Measurements from ENCODE around the gene BICD2.

BICD2 gene

DNA sequence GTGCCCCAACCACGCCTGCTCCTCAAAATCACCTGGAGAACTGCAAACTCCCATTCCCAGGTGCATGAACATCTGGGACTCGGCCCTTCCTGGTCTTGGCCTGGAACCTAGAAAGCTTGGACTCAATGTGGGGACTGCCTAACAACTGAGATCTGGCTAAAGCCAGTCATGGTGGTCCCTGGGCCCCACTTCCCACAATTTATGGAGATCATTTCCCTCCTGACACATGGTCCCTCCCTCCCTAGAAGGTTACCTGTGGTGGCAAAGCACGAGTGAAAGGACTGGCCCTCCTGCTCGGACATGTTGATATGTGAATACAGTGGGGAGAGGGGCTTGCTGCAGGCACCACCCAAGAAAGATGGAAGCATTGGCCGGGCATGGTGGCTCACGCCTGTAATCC, 18.8 kb downstream of the BICD2 start:
- no peak for ATAC-seq
- TF ChIP-seq ISL1 (CRISPR knock-in tag; IDR thresholded peaks at IDR 0.05) (no peak), ZNF565 (CRISPR knock-in tag; conservative IDR thresholded peaks at IDR 0.05; ENCODE audit: low read depth) (no peak), OSR1 (CRISPR knock-in tag; IDR thresholded peaks at IDR 0.05) (no peak)
- TF ChIP-seq, protein P1, sequence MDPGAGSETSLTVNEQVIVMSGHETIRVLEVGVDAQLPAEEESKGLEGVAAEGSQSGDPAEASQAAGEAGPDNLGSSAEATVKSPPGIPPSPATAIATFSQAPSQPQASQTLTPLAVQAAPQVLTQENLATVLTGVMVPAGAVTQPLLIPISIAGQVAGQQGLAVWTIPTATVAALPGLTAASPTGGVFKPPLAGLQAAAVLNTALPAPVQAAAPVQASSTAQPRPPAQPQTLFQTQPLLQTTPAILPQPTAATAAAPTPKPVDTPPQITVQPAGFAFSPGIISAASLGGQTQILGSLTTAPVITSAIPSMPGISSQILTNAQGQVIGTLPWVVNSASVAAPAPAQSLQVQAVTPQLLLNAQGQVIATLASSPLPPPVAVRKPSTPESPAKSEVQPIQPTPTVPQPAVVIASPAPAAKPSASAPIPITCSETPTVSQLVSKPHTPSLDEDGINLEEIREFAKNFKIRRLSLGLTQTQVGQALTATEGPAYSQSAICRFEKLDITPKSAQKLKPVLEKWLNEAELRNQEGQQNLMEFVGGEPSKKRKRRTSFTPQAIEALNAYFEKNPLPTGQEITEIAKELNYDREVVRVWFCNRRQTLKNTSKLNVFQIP (CRISPR knock-in tag; IDR thresholded peaks at IDR 0.05; ENCODE audit: borderline replicate concordance, low read depth), result no peak

DNA sequence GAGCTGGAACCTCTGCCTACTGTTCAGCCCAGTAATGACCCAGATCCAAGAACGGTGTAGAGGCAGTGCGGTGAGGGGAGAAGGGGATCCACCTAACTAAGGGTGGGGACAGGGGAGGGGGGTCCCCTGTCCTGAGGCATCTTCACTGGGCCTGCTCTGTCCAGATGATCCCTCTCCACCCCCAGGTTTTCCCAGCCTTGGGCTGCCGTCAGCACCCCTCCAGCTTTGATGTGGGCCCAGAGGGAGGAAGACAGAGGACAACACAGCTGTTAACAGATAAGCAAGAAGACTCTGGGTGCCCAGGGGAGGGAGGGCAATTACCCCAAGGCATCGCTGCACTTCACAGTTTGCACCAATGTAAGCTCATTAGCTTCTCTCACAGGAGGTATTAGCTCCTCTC, 19.3 kb downstream of the BICD2 start:
- TF ChIP-seq TOX (CRISPR knock-in tag; IDR thresholded peaks at IDR 0.05; ENCODE audit: borderline replicate concordance) (no peak), ZNF565 (CRISPR knock-in tag; conservative IDR thresholded peaks at IDR 0.05; ENCODE audit: low read depth) (no peak), ZFP30 (CRISPR knock-in tag; IDR thresholded peaks at IDR 0.05) (no peak), OSR1 (CRISPR knock-in tag; IDR thresholded peaks at IDR 0.05) (no peak), PPARA (CRISPR knock-in tag; IDR thresholded peaks at IDR 0.05; ENCODE audit: borderline replicate concordance) (no peak), CSDC2 (CRISPR knock-in tag; IDR thresholded peaks at IDR 0.05) (no peak), ZNF8 (CRISPR knock-in tag; IDR thresholded peaks at IDR 0.05) (no peak), ZNF70 (CRISPR knock-in tag; IDR thresholded peaks at IDR 0.05) (no peak), GLIS3 (CRISPR knock-in tag; IDR thresholded peaks at IDR 0.05) (no peak)
- no peak for ATAC-seq

DNA sequence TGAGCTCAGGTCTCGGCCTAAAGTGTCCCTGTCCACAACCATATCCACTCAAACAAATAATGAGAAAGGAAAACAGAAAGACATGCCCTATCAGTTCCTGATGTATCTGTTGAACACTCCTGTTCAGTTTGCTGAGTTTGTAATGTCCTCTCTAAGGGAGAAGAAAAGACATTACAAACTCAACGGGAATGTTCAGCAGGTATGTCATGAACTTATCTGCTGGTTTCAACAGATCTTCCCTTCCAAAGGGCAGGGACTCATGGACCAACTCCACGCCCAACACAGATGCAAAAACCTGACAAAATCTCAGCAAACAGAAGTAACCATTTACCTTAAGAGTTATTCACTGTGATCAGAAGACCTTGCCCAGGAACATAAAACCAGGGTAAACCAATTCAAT, 23.7 kb downstream of the BICD2 start:
- TF ChIP-seq CSDC2 (CRISPR knock-in tag; IDR thresholded peaks at IDR 0.05) (no peak), ZFP3 (CRISPR knock-in tag; IDR thresholded peaks at IDR 0.05) (no peak), ZNF565 (CRISPR knock-in tag; conservative IDR thresholded peaks at IDR 0.05; ENCODE audit: low read depth) (no peak), ARNTL (CRISPR knock-in tag; IDR thresholded peaks at IDR 0.05; ENCODE audit: borderline replicate concordance, low read depth) (no peak), BACH2 (CRISPR knock-in tag; IDR thresholded peaks at IDR 0.05; ENCODE audit: borderline replicate concordance) (no peak), PPARA (CRISPR knock-in tag; IDR thresholded peaks at IDR 0.05; ENCODE audit: borderline replicate concordance) (no peak), SNAI2 (CRISPR knock-in tag; IDR thresholded peaks at IDR 0.05) (no peak), ZFP30 (CRISPR knock-in tag; IDR thresholded peaks at IDR 0.05) (no peak), ESRRG (CRISPR knock-in tag; IDR thresholded peaks at IDR 0.05) (no peak)
- TF ChIP-seq, protein P2, sequence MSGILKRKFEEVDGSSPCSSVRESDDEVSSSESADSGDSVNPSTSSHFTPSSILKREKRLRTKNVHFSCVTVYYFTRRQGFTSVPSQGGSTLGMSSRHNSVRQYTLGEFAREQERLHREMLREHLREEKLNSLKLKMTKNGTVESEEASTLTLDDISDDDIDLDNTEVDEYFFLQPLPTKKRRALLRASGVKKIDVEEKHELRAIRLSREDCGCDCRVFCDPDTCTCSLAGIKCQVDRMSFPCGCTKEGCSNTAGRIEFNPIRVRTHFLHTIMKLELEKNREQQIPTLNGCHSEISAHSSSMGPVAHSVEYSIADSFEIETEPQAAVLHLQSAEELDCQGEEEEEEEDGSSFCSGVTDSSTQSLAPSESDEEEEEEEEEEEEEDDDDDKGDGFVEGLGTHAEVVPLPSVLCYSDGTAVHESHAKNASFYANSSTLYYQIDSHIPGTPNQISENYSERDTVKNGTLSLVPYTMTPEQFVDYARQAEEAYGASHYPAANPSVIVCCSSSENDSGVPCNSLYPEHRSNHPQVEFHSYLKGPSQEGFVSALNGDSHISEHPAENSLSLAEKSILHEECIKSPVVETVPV (CRISPR knock-in tag; IDR thresholded peaks at IDR 0.05), result no peak
- TF ChIP-seq, protein P1 (CRISPR knock-in tag; IDR thresholded peaks at IDR 0.05; ENCODE audit: borderline replicate concordance, low read depth), result no peak
- ATAC-seq, result no peak

DNA sequence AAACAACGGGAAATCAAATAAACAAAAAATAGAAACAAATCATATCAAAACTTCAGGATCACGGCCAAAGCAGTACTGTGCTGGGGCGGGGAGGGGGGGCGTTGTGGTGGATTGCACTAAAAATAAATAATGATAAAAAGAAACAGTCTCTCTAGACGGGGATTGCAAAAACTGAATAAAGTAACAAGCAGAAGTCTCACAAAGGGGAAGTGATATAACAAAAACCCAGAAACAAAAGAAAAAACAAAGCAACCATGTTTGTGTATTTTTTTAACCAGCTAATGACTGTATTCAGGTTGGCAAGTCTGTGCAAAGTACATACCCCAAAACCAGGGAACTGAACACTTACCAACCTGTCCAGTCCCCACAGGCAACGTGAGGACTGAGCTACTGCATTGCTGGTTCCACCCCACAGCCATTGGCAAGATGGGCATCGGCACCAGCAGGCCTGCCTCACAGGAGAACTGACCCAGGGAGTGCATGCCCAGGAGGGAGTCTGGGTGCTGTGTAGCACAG, 24.1 kb downstream of the BICD2 start:
- TF ChIP-seq BACH2 (CRISPR knock-in tag; IDR thresholded peaks at IDR 0.05; ENCODE audit: borderline replicate concordance), result no peak
- no peak for TF ChIP-seq RARB (CRISPR knock-in tag; IDR thresholded peaks at IDR 0.05)
- TF ChIP-seq ZNF565 (CRISPR knock-in tag; conservative IDR thresholded peaks at IDR 0.05; ENCODE audit: low read depth), result no peak
- ATAC-seq, result no peak

DNA sequence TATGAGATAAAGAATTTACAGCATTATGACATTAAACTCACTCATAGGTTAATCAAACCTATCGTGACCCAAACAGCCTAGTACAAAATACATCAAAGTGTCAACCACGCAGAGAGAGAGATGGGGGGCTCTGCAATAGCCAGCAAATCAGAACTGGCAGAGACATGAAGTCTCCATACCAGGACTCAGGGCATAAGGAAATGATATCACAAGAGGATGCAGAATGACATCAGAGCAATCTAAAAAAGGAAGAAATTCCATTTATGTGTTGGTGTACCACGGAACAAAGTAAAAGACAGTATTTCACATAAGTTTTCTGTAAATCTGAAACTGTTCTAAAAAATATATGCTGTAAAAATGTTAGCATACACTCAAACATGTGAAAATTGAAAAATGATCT, 24.6 kb downstream of the BICD2 start:
- ATAC-seq, result no peak
- TF ChIP-seq ISL1 (CRISPR knock-in tag; IDR thresholded peaks at IDR 0.05) (no peak), ZNF70 (CRISPR knock-in tag; IDR thresholded peaks at IDR 0.05) (no peak), BACH2 (CRISPR knock-in tag; IDR thresholded peaks at IDR 0.05; ENCODE audit: borderline replicate concordance) (no peak), GLIS3 (CRISPR knock-in tag; IDR thresholded peaks at IDR 0.05) (no peak), TOX (CRISPR knock-in tag; IDR thresholded peaks at IDR 0.05; ENCODE audit: borderline replicate concordance) (no peak), CSDC2 (CRISPR knock-in tag; IDR thresholded peaks at IDR 0.05) (no peak), ZNF565 (CRISPR knock-in tag; conservative IDR thresholded peaks at IDR 0.05; ENCODE audit: low read depth) (no peak), SNAI2 (CRISPR knock-in tag; IDR thresholded peaks at IDR 0.05) (no peak), OSR1 (CRISPR knock-in tag; IDR thresholded peaks at IDR 0.05) (no peak), ARNTL (CRISPR knock-in tag; IDR thresholded peaks at IDR 0.05; ENCODE audit: borderline replicate concordance, low read depth) (no peak), ZFP30 (CRISPR knock-in tag; IDR thresholded peaks at IDR 0.05) (no peak)
- TF ChIP-seq, protein P3, sequence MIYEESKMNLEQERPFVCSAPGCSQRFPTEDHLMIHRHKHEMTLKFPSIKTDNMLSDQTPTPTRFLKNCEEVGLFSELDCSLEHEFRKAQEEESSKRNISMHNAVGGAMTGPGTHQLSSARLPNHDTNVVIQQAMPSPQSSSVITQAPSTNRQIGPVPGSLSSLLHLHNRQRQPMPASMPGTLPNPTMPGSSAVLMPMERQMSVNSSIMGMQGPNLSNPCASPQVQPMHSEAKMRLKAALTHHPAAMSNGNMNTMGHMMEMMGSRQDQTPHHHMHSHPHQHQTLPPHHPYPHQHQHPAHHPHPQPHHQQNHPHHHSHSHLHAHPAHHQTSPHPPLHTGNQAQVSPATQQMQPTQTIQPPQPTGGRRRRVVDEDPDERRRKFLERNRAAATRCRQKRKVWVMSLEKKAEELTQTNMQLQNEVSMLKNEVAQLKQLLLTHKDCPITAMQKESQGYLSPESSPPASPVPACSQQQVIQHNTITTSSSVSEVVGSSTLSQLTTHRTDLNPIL (CRISPR knock-in tag; IDR thresholded peaks at IDR 0.05; ENCODE audit: low read depth), result no peak
- TF ChIP-seq, protein P2 (CRISPR knock-in tag; IDR thresholded peaks at IDR 0.05), result no peak
- TF ChIP-seq, protein P1 (CRISPR knock-in tag; IDR thresholded peaks at IDR 0.05; ENCODE audit: borderline replicate concordance, low read depth), result no peak
- TF ChIP-seq, protein P4, sequence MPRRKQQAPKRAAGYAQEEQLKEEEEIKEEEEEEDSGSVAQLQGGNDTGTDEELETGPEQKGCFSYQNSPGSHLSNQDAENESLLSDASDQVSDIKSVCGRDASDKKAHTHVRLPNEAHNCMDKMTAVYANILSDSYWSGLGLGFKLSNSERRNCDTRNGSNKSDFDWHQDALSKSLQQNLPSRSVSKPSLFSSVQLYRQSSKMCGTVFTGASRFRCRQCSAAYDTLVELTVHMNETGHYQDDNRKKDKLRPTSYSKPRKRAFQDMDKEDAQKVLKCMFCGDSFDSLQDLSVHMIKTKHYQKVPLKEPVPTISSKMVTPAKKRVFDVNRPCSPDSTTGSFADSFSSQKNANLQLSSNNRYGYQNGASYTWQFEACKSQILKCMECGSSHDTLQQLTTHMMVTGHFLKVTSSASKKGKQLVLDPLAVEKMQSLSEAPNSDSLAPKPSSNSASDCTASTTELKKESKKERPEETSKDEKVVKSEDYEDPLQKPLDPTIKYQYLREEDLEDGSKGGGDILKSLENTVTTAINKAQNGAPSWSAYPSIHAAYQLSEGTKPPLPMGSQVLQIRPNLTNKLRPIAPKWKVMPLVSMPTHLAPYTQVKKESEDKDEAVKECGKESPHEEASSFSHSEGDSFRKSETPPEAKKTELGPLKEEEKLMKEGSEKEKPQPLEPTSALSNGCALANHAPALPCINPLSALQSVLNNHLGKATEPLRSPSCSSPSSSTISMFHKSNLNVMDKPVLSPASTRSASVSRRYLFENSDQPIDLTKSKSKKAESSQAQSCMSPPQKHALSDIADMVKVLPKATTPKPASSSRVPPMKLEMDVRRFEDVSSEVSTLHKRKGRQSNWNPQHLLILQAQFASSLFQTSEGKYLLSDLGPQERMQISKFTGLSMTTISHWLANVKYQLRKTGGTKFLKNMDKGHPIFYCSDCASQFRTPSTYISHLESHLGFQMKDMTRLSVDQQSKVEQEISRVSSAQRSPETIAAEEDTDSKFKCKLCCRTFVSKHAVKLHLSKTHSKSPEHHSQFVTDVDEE (CRISPR knock-in tag; IDR thresholded peaks at IDR 0.05), result no peak

Measured in SK-N-SH treated with all-trans-retinoic acid at 6 μM for 48 hours (cell line).